A549 treated with DMSO at 1 μM for 4 hours (cell line): Measurements from ENCODE around the gene IFNA2. TPM values are rescaled to one million over a fixed set of nuclear protein-coding genes. Genes with fewer than 3 reads are reported as not detected.

ENCODE experiments used
- total RNA-seq: library from RNA; stranded (reverse); fragments of 200-300 nt; extraction: Qiagen RNA extraction; gene quantifications from 5 replicates; pipeline ENCODE4 v1.2.3, GENCODE V29; 2022; ENCODE audit warnings: low read depth

The IFNA2 gene
- not detected in 5 replicates for total RNA-seq

DNA sequence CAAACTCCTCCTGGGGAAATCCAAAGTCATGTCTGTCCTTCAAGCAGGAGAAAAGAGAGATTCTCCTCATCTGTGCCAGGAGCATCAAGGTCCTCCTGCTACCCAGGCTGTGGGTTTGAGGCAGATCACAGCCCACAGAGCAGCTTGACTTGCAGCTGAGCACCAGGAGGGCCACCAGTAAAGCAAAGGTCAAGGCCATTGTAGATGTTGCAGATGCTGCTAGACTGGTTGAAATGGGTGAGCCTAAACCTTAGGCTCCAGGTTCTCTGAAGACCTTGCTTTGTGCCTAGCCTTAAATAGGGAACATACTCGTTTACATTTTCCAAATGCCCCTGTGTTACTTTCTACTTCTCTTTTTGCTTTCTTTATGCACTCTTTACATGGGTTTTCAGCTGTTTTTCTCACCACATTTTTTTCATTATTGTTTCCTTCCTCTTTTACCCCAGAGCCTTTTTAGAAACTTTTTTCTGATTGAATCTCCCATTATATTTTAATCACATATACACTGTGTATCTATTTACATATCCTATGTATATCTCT, at the start of gene IFNA2:
Gene IFNA2 (minus strand): TSS at position 268 of the 540 bp plus-strand sequence. CDS start 69 bp downstream, at position 199.

DNA sequence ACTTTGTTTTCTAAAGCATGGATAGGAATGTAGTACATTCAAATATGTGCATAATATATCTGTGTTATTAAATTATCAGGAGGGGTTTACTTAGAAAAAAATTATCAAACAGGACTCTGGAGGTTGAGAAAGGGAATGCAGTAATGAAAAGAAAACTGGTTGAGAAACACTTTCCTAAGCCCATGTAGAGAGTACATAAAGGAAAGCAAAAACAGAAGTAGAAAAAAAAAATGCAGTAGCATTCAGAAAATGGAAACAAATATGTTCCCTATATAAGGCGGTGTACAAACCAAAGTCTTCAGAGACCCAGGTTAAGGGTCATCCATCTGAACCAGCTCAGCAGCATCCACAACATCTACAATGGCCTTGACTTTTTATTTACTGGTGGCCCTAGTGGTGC, 23.6 kb upstream of the IFNA2 start, which contains the start of gene IFNA8:
Gene IFNA8 (plus strand): TSS at position 301 of the 400 bp plus-strand sequence. CDS start 60 bp downstream, at position 361.

DNA sequence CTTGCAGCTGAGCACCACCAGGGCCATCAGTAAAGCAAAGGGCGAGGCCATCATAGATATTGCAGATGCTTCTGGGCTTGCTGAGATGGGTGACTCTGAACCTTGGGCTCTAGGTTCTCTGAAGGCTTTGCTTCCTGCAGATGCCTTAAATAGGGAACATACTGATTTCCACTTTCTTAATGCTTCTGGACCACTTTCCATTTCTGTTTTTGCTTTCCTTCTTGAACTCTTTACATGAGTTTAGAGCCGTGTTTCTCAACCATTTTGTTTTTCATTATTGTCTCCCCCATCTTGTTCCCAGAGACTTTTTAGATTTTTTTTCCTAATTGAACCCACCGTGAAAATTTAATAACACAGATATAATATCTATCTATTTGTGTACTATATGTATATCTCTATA, 17.2 kb downstream of the IFNA2 start, which contains the start of gene IFNA13:
Gene IFNA13 (minus strand): TSS at position 101 of the 400 bp plus-strand sequence. CDS start 47 bp downstream, at position 54.

DNA sequence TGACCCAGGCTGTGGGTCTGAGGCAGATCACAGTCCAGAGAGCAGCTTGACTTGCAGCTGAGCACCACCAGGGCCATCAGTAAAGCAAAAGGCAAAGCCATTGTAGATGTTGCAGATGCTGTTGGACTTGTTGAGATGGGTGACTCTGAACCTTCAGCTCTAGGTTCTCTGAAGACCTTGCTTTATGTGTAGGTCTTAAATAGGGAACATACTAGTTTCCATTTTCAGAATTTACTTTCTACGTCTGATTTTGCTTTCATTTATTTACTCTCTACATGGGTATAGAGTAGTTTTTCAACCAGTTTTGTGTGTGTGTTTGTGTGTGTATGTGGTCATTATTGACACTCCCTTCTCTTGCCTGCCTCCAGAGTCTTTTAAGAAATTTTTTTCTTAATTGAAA, 34.4 kb downstream of the IFNA2 start, which contains the start of gene IFNA6:
Gene IFNA6 (minus strand): TSS at position 101 of the 400 bp plus-strand sequence. CDS start 0 bp downstream, at position 101.

DNA sequence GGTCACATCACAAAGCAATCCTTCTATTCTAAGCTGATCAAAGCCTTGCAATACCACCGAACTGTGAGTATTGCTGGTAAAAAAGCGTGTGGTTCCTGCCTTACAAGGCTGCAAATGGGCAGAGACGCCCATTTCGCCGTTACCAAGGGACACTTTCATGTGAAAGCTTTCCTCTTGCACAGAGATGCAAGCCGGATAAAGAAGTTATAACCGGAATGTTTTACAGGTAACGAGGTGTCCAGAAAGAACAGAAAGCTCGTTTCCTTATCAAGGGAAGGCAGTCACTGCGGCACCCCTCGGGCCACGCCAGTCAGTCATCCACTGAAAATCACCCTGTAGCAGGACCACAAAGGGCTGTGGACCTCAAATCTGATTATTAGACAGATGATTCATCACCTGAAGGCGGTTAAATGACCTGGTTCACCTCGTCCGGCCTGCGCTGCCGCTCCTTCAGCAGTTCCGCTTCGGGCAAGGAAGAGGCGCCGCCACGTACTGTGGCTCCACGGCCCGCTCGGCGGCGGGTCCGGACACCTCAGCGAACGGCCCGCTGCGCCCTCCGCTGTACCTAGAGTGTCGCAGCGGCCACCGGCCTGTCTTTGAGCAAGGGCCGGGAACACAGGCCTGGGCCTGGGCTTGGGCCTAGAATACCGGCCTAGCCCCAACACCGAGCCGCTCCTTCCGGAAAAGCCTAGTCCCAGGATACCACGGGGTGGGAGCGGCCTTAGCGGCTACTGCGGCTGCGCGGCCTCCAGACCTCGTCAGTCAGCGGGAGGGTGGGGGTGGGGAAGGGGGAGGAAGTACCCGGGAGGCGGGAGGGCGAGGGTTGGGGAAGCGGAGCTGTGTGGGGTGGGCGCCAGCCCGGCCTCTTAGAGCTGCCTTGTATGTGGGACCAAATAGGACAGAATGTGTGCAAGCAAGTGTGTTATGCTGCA, 50.2 kb downstream of the IFNA2 start, which contains the start of gene KLHL9:
Gene KLHL9 (minus strand): TSS at position 704 of the 932 bp plus-strand sequence. CDS start 545 bp downstream, at position 159.

Other genes starting within 250 kb of the IFNA2 start
- gene IFNW1, start 243.6 kb downstream of the IFNA2 start, total RNA-seq = not detected in 5 replicates
- not detected in 5 replicates for gene IFNA21, start 218.7 kb downstream of the IFNA2 start, total RNA-seq
- gene IFNA4, start 197.8 kb downstream of the IFNA2 start, total RNA-seq = not detected in 5 replicates
- not detected in 5 replicates for gene IFNA7, start 183.2 kb downstream of the IFNA2 start, total RNA-seq
- gene IFNA10, start 178.3 kb downstream of the IFNA2 start, total RNA-seq = not detected in 5 replicates
- not detected in 5 replicates for gene IFNA16, start 168.1 kb downstream of the IFNA2 start, total RNA-seq
- not detected in 5 replicates for gene IFNA17, start 157.2 kb downstream of the IFNA2 start, total RNA-seq
- not detected in 5 replicates for gene IFNA14, start 145.4 kb downstream of the IFNA2 start, total RNA-seq
- not detected in 5 replicates for gene IFNA5, start 80.1 kb downstream of the IFNA2 start, total RNA-seq
- gene KLHL9, start 50.0 kb downstream of the IFNA2 start, total RNA-seq = 15.0 to 20.4 TPM (median 17.7 TPM) in 5 replicates
- not detected in 5 replicates for gene IFNA6, start 34.5 kb downstream of the IFNA2 start, total RNA-seq
- not detected in 5 replicates for gene IFNA13, start 17.3 kb downstream of the IFNA2 start, total RNA-seq
- gene IFNA8, start 23.7 kb upstream of the IFNA2 start, total RNA-seq = not detected in 5 replicates
- gene IFNA1, start 55.0 kb upstream of the IFNA2 start, total RNA-seq = not detected in 5 replicates
- gene IFNE, start 96.9 kb upstream of the IFNA2 start, total RNA-seq = 1.5 to 2.8 TPM (median 2.2 TPM) in 5 replicates